PC-9 (cell line): ENCODE results near the gene STOX1. TPM values are rescaled to one million over a fixed set of nuclear protein-coding genes. Genes with fewer than 3 reads are reported as not detected.

Experiments used
- BruUV-seq: library from RNA; stranded (reverse); fragments of 400-500 nt; replicated peaks from 2 replicates; lab custom pipeline; 2021; lab: Mats Ljungman, UMichigan
- CTCF ChIA-PET: fragments of 300-600 bp; sonication (Branson Sonifier 250); formaldehyde crosslinking; loops from one replicate; lab custom pipeline; 2022; ENCODE audit warnings: antibody characterized with exemption; lab: Charles Lee
- POLR2A ChIA-PET: fragments of 300-600 bp; sonication (Branson Sonifier 250); formaldehyde crosslinking; loops from one replicate; lab custom pipeline; 2022; ENCODE audit warnings: antibody characterized with exemption; ENCODE audit not compliant: unreplicated experiment; lab: Charles Lee
- DNase-seq, 2 experiments: peaks; one replicate each; pipeline versions ENCODE4 v3.0.0 to v3.0.0-alpha.2; 2015 to 2022; ENCODE audit warnings: mixed read lengths in 1 of 2
- H2AFZ ChIP-seq: fragments of 200-600 bp; sonication (generic); 2 replicates; pipeline ENCODE4 v1.8.1; 2017; ENCODE audit warnings: antibody characterized with exemption
- H3F3A ChIP-seq: fragments of 200-600 bp; sonication (generic); 2 replicates; pipeline ENCODE4 v1.8.1; 2017; ENCODE audit warnings: antibody characterized with exemption, mild to moderate bottlenecking, low read depth; ENCODE audit not compliant: insufficient read depth
- H3K27ac ChIP-seq: fragments of 200-600 bp; sonication (generic); 2 replicates; pipeline ENCODE4 v1.6.1; 2016; ENCODE audit warnings: mixed run types
- H3K27me3 ChIP-seq: fragments of 200-600 bp; sonication (generic); 2 replicates; pipeline ENCODE4 v1.6.1; 2016; ENCODE audit warnings: low read depth, mixed run types; ENCODE audit not compliant: insufficient read depth
- H3K36me3 ChIP-seq: fragments of 200-600 bp; sonication (generic); 2 replicates; pipeline ENCODE4 v1.6.1; 2016; ENCODE audit warnings: low read depth, mixed run types
- H3K4me1 ChIP-seq: fragments of 200-600 bp; sonication (generic); replicated peaks from 2 replicates; pipeline ENCODE4 v1.6.1; 2016; ENCODE audit warnings: mixed run types; ENCODE audit not compliant: insufficient read depth
- H3K4me2 ChIP-seq: fragments of 200-600 bp; sonication (generic); 2 replicates; pipeline ENCODE4 v1.6.1; 2017; ENCODE audit warnings: mixed run types
- H3K4me3 ChIP-seq: fragments of 200-600 bp; sonication (generic); 2 replicates; pipeline ENCODE4 v1.6.1; 2016; ENCODE audit warnings: mixed run types
- H3K79me2 ChIP-seq: fragments of 200-600 bp; sonication (generic); 2 replicates; pipeline ENCODE4 v1.6.1; 2017; ENCODE audit warnings: low read depth, mixed run types
- H3K9me2 ChIP-seq: fragments of 200-600 bp; sonication (generic); 2 replicates; pipeline ENCODE4 v1.8.1; 2017; ENCODE audit warnings: mild to moderate bottlenecking; ENCODE audit not compliant: insufficient read depth
- H3K9me3 ChIP-seq: fragments of 200-600 bp; sonication (generic); 2 replicates; pipeline ENCODE4 v1.8.1; 2016; ENCODE audit warnings: low read depth; ENCODE audit not compliant: insufficient read depth
- H4K20me1 ChIP-seq: fragments of 200-600 bp; sonication (generic); 2 replicates; pipeline ENCODE4 v1.8.1; 2017; ENCODE audit not compliant: insufficient read depth
- CTCF ChIP-seq: fragments of 200-600 bp; sonication (generic); conservative IDR thresholded peaks from 2 replicates; pipeline ENCODE4 v1.6.1; 2017; ENCODE audit warnings: mixed run types, antibody characterized with exemption, mild to moderate bottlenecking, moderate library complexity
- EZH2 ChIP-seq: fragments of 200-600 bp; sonication (generic); IDR thresholded peaks from 2 replicates; pipeline ENCODE4 v1.8.0; 2017; ENCODE audit warnings: antibody characterized with exemption, low read depth
- intact Hi-C: fragments of 100-400 bp; cut with micrococcal nuclease; formaldehyde crosslinking; loops from one replicate; pipeline ENCODE4 v1.10.0; 2022; ENCODE audit not compliant: unreplicated experiment
- total RNA-seq: library from RNA; stranded (reverse); gene quantifications from 2 replicates; pipeline ENCODE4 v1.2.3, GENCODE V29; 2021

Gene STOX1
- total RNA-seq, 1 experiment from 2014 or later = 4.4 TPM

- Histone ChIP-seq H3K79me2 (no peaks in the 10 kb centered on the region), H3K9me2 (no peaks in the 10 kb centered on the region), H3K4me3 (no peak overlapping the region), H3K27ac (no peak overlapping the region), H4K20me1 (no peaks in the 10 kb centered on the region), H2AFZ (no peak overlapping the region), H3K27me3 (no peaks in the 10 kb centered on the region), H3K9me3 (0 out of 2 replicates have a peak, but pooled peaks cover 8% of the 10 kb centered on the region), H3F3A (no peaks in the 10 kb centered on the region), H3K4me2 (no peak overlapping the region), H3K36me3 (no peaks in the 10 kb centered on the region), H3K4me1 (peaks cover 11% of the 10 kb centered on the region)
- ChIA-PET POLR2A (no interaction called here), CTCF (no interaction called here)
- TF ChIP-seq EZH2 (no peak), CTCF (no peak)
- BruUV-seq = no TSS peak
- DNase-seq = no peak
- intact Hi-C loops = no loop called here
These were observed 42.3 kb downstream of the STOX1 start for GRCh38 chr10:68869623-68870022.

GRCh38 chr10:68870061-68870460, 42.7 kb downstream of the STOX1 start:
- Histone ChIP-seq H3K9me2 (no peaks in the 10 kb centered on the region), H4K20me1 (no peaks in the 10 kb centered on the region), H3K79me2 (no peaks in the 10 kb centered on the region), H3F3A (no peaks in the 10 kb centered on the region), H3K36me3 (no peaks in the 10 kb centered on the region), H3K27me3 (no peaks in the 10 kb centered on the region), H2AFZ (no peak overlapping the region), H3K4me3 (no peak overlapping the region), H3K4me2 (no peak overlapping the region), H3K27ac (no peak overlapping the region), H3K9me3 (0 out of 2 replicates have a peak, but pooled peaks cover 8% of the 10 kb centered on the region), H3K4me1 (peaks cover 11% of the 10 kb centered on the region)
- ChIA-PET CTCF (no interaction called here), POLR2A (no interaction called here)
- TF ChIP-seq EZH2 = no peak
- TF ChIP-seq CTCF = no peak
- DNase-seq = no peak
- BruUV-seq = no TSS peak
- intact Hi-C loops = no loop called here

- H3K9me3 ChIP-seq = 0 out of 2 replicates have a peak, but pooled peaks cover 8% of the 10 kb centered on the region
- intact Hi-C loops = no loop called here
- ChIA-PET CTCF (no interaction called here), POLR2A (no interaction called here)
- H3K27me3 ChIP-seq = no peaks in the 10 kb centered on the region
- H2AFZ ChIP-seq = no peak overlapping the region
- no TSS peak for BruUV-seq
- no peaks in the 10 kb centered on the region for H3F3A ChIP-seq
- no peak for TF ChIP-seq EZH2
- no peak for TF ChIP-seq CTCF
- H3K9me2 ChIP-seq = no peaks in the 10 kb centered on the region
- H3K4me3 ChIP-seq = no peak overlapping the region
- H3K4me1 ChIP-seq = peaks cover 11% of the 10 kb centered on the region
- H3K27ac ChIP-seq = no peak overlapping the region
- H3K36me3 ChIP-seq = no peaks in the 10 kb centered on the region
- H3K4me2 ChIP-seq = no peak overlapping the region
- H3K79me2 ChIP-seq = no peaks in the 10 kb centered on the region
- no peak for DNase-seq
- H4K20me1 ChIP-seq = no peaks in the 10 kb centered on the region
These were observed 43.3 kb downstream of the STOX1 start for GRCh38 chr10:68870545-68871104.
